Heart left ventricle (tissue), 16 donors: ENCODE measurements around the gene ANXA11. TPM values are rescaled to one million over a fixed set of nuclear protein-coding genes. Genes with fewer than 3 reads are reported as not detected.
A peak's percentile ranks its signal among the peaks of the same experiment; 100 is the strongest.
"Not testable (repeated sequence)": the region's sequence is repeated elsewhere in the genome, so short reads cannot be mapped to it uniquely, and the experiment has no call there.

Experiments
- ATAC-seq, 4 donors: fragments of 200-7000 bp; cut with Tn5 transposase; one replicate each; pipeline ENCODE4 v1.9.1; 2020 to 2022; ENCODE audit warnings: moderate library complexity in 4 of 4, mild to moderate bottlenecking in 3 of 4, moderate number of reproducible peaks in 1 of 4
- DNase-seq, 5 donors: peaks; one replicate each; pipeline ENCODE4 v3.0.0-alpha.2; 2020
- H3K27ac ChIP-seq, 12 donors: fragments of 200-600 bp; sonication (generic) in 4 of 12; one replicate each; pipeline versions ENCODE4 v1.5.0 to v1.8.0; 2016 to 2022; ENCODE audit warnings: mild to moderate bottlenecking in 2 of 12
- H3K27me3 ChIP-seq, 9 donors: fragments of 200-600 bp; sonication (generic) in 2 of 9; one replicate each; pipeline versions ENCODE4 v1.5.1 to v1.8.0; 2016 to 2022; ENCODE audit warnings: mild to moderate bottlenecking in 3 of 9
- H3K36me3 ChIP-seq, 9 donors: fragments of 200-600 bp; sonication (generic) in 2 of 9; one replicate each; pipeline versions ENCODE4 v1.5.0 to v1.8.0; 2018 to 2022; ENCODE audit warnings: mild to moderate bottlenecking in 2 of 9
- H3K4me1 ChIP-seq, 12 donors: fragments of 200-600 bp; sonication (generic) in 4 of 12; one replicate each; pipeline versions ENCODE4 v1.5.0 to v1.8.0; 2016 to 2022; ENCODE audit warnings: mild to moderate bottlenecking in 3 of 12
- H3K4me3 ChIP-seq, 12 donors: fragments of 200-600 bp; sonication (generic) in 4 of 12; one replicate each; pipeline versions ENCODE4 v1.5.0 to v1.8.0; 2017 to 2022; ENCODE audit warnings: mild to moderate bottlenecking in 9 of 12, moderate library complexity in 4 of 12
- H3K9me3 ChIP-seq, 12 donors: fragments of 200-600 bp; sonication (generic) in 4 of 12; one replicate each; pipeline versions ENCODE4 v1.5.0 to v1.8.0; 2016 to 2022; ENCODE audit warnings: mild to moderate bottlenecking in 1 of 12
- CTCF ChIP-seq, 12 donors: fragments of 200-600 bp; sonication (generic) in 4 of 12; IDR thresholded peaks; one replicate each; pipeline versions ENCODE4 v1.5.0 to v1.8.0; 2018 to 2022; ENCODE audit warnings: antibody characterized with exemption in 12 of 12, mild to moderate bottlenecking in 5 of 12
- POLR2A ChIP-seq, 2 donors: fragments of 450-650 bp; IDR thresholded peaks; one replicate each; pipeline ENCODE4 v1.6.1; 2017; ENCODE audit warnings: antibody characterized with exemption in 2 of 2, mild to moderate bottlenecking in 2 of 2, moderate library complexity in 2 of 2
- WGBS, 4 donors: extraction: QIAGEN DNeasy Blood & Tissue Kit in 2 of 4; methylation state at CpG; one replicate each; pipeline versions ENCODE4 v1.1.5 to v1.1.7; 2013 to 2018; 5-methylcytosine and 5-hydroxymethylcytosine counted together
- intact Hi-C, 10 donors: fragments of 100-400 bp; cut with DNase I; formaldehyde crosslinking; loops; one replicate each; pipeline versions ENCODE4 v1.11.1 to v1.14.2; 2022
- polyA plus RNA-seq, 2 donors: library from polyadenylated mRNA; stranded (reverse); fragments of 200-250 nt; gene quantifications; one replicate each; pipeline ENCODE4 v1.2.3, GENCODE V29; 2013
- total RNA-seq, 9 donors: library from RNA; depleted of rRNA in 2 of 9; stranded (reverse); fragments of >200 nt in 2 of 9; fragmentation: NEBNext Ultra II Directional in 3 of 9; extraction: Animal tissue kit (Norgen Biotek cat#: 25700) in 3 of 9; gene quantifications; one replicate each; pipeline versions ENCODE4 v1.1.0 to v1.2.4, GENCODE V29; 2016 to 2023
- donor health status: ischemic (EF 13 %, LVEDD 7.1; RV severe dilation, severe dysfunction).
- donor health status: healthy with polysubstance abuse.
- donor health status: DM: no; HTN: yes; CAD: no.
- donor health status: DM: no; HTN: no; CAD: no.
- donor health status: ischemic (EF 25% LVEDD 6.9; RV normal size, moderate dysfunction).
- donor health status: ischemic (EF 25% LVEDD 5.7; RV mildly dilated, moderate dysfunction).
- donor health status: healthy.
- donor health status: DM: yes; HTN: yes; CAD: no.
- donor health status: ischemic (EF 35%, LVEDD 5.7; RV mildly dilated, moderate dysfunction).
- donor health status: nonischemic (EF 11% LVEDD 7.7; RV severe dilation, severe dysfunction).
- donor health status: DM: yes; HTN: yes; CAD: no.
- donor health status: PGD.
- donor health status: ischemic (EF 29% LVEDD 5.4; RV normal size, mild dysfunction).
- donor health status: nonischemic (EF 23%, LVEDD 6.1; RV moderate dilation, normal function).

Gene ANXA11
- total and polyA plus RNA-seq, 11 donors, result 152 to 487 (median 368) TPM

DNA sequence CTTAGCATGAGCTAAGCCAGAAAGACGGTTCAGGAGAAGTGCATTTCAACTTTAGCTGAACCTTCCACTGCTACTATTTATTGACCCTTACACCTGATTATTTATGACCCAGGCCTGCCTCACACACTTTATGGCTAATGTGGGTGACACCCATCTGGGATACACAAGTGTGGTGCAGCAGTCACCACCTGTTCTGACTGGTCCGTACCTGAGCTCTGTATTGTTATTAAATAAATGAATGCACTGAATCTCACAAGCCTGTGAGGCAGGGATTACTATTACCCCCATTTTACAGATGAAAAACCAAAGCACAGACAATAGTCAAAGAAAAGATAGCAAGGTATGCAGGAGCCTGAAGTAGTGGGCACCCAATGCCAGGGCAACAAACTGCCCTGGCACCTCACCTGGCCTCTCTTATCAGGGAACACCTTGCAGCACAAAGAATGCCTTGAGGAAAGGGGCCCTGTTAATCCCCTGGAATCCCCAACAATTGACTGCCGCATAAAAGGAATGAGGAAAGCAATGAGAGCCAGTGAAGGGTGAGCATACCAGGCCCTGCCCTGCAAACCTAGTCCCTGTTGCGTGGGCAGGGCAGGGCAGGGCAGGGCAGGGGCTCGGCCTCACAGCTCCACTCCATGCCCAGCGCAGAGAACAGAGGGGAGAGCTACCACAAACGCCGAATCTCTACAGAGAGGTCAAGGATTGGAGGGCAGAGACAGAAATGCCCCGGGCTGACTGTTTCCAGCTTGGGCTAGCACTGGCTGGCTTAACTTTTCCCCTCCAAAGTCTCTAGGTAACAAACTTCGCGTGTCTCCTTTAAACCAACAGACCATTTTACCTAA lies 1.3 kb downstream of the ANXA11 start:
- Histone ChIP-seq H3K27ac (peak overlapping the region; percentile 96 to 100 (median 99)), H3K4me1 (peaks cover 29 to 79% (median 62%) of the 10 kb centered on the region in 12 donors), H3K27me3 (no peaks in the 10 kb centered on the region), H3K9me3 (no peaks in the 10 kb centered on the region), H3K36me3 (no peaks in the 10 kb centered on the region), H3K4me3 (peak overlapping the region; percentile 72 to 99 (median 93))
- 2 to 15% (median 5%) methylated on average over 11 of the region's 11 CpGs for WGBS, 4 donors
- intact Hi-C loops, result loop anchor here in 8 of 10 donors (1.0 to 10.0 kb wide), 7 partner anchors 42 to 129 kb away; partner anchors contain the start of gene TMEM254 (in 5 of the 8)
- DNase-seq, result peak in 3 of 5 donors; percentile 38 to 64 (median 49)
- TF ChIP-seq POLR2A (IDR thresholded peaks at IDR 0.05), result no peak
- TF ChIP-seq CTCF (IDR thresholded peaks at IDR 0.05), result no peak
- ATAC-seq, result peak in 3 of 4 donors; percentile 7 to 25 (median 10)

- Histone ChIP-seq H3K27me3 (no peaks in the 10 kb centered on the region), H3K9me3 (no peaks in the 10 kb centered on the region), H3K4me1 (peaks cover 32 to 87% (median 70%) of the 10 kb centered on the region in 12 donors), H3K27ac (peak overlapping the region; percentile 96 to 100 (median 99)), H3K36me3 (no peaks in the 10 kb centered on the region), H3K4me3 (peak overlapping the region in 11 of 12 donors; percentile 87 to 99 (median 94))
- DNase-seq, result peak; percentile 80 to 92 (median 86)
- ATAC-seq, result peak; percentile 66 to 80 (median 76)
- TF ChIP-seq POLR2A (IDR thresholded peaks at IDR 0.05), result peak in 1 of 2 donors; percentile 76
- TF ChIP-seq CTCF (IDR thresholded peaks at IDR 0.05), result peak in 9 of 12 donors; percentile 10 to 56 (median 35)
- WGBS, 4 donors, result 28 to 38% (median 32%) methylated on average over 13 to 14 of the region's 14 CpGs
- intact Hi-C loops, result loop anchor here in 7 of 10 donors (2.0 to 10.0 kb wide), 5 partner anchors 41 to 128 kb away; partner anchors contain the start of gene TMEM254 (in 5 of the 7)
Measured at GRCh38 chr10:80202934-80203834, 2.2 kb downstream of the ANXA11 start.

DNA sequence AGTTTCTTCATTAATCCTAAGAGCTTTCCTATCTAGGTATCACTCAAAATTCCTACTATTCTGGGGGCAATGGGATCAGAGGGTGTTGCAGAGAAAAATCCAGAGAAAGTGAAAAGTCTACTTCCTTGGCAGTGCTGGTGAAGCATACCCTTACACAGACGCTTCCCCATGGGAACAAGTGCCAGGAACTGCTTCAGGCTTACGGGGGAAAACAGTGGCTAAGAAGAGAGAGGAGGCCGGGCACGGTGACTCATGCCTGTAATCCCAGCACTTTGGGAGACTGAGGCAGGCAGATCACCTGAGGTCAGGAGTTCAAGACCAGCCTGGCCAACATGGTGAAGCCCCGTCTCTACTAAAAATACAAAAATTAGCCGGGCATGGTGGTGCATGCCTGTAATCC lies 2.8 kb downstream of the ANXA11 start:
- WGBS, 4 donors, result 46 to 50% (median 48%) methylated on average over 6 of the region's 6 CpGs
- Histone ChIP-seq H3K4me1 (peaks cover 32 to 88% (median 75%) of the 10 kb centered on the region in 12 donors), H3K4me3 (peak overlapping the region in 5 of 12 donors; percentile 87 to 99 (median 96)), H3K27ac (peak overlapping the region; percentile 96 to 100 (median 99))
- not testable (repeated sequence) for DNase-seq, H3K36me3 ChIP-seq, ATAC-seq, H3K27me3 ChIP-seq, H3K9me3 ChIP-seq
- intact Hi-C loops, result loop anchor here in 7 of 10 donors (2.0 to 10.0 kb wide), 5 partner anchors 40 to 128 kb away; partner anchors contain the start of gene TMEM254 (in 5 of the 7)

- no peaks in the 10 kb centered on the region for H3K36me3 ChIP-seq
- H3K27me3 ChIP-seq, result no peaks in the 10 kb centered on the region
- intact Hi-C loops, result loop anchor here in 8 of 10 donors (2.0 to 10.0 kb wide), 6 partner anchors 35 to 127 kb away; partner anchors contain the start of gene TMEM254 (in 5 of the 8)
- ATAC-seq (peak; percentile 22 to 48 (median 46)), DNase-seq (peak in 4 of 5 donors; percentile 51 to 76 (median 66))
- H3K4me3 ChIP-seq, result peak overlapping the region in 10 of 12 donors; percentile 0 to 98 (median 14)
- TF ChIP-seq CTCF (IDR thresholded peaks at IDR 0.05) (no peak), POLR2A (IDR thresholded peaks at IDR 0.05) (no peak)
- peaks cover 33 to 88% (median 82%) of the 10 kb centered on the region in 12 donors for H3K4me1 ChIP-seq
- peak overlapping the region; percentile 96 to 100 (median 99) for H3K27ac ChIP-seq
- 50 to 66% (median 54%) methylated on average over 8 of the region's 8 CpGs for WGBS, 4 donors
- H3K9me3 ChIP-seq, result no peaks in the 10 kb centered on the region
Measured at GRCh38 chr10:80201608-80202141, 3.7 kb downstream of the ANXA11 start.
